ENCODE measurements around the gene WDR72. TPM values are rescaled to one million over a fixed set of nuclear protein-coding genes. Genes with fewer than 3 reads are reported as not detected.

The WDR72 gene
- total RNA-seq, 2 experiments from 2014 or later = not detected

DNA sequence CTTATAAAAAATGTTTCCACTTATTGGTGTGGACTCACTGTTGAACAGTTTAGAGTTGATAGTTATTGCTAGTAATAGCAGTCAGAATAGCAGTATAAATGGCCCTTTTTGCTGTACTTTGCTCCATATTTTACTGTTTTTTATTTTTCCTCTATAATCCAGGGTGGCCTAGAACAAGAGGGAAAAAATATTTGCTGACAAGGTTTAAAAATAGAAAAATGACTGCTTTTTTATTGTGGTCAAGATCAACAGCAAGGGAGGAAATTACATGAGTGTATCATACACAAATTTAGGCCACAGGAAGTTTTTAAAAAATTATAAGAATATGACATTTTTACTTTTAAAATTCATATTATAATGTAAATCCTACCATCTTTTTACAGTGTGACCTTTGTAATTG lies 269.1 kb downstream of the WDR72 start:
- ATAC-seq (no peak), DNase-seq (no peak)
- Mint-ChIP-seq H3K4me3 (no peak overlapping the region), H3K9me3 (peaks cover 3% of the 10 kb centered on the region), H3K4me1 (ENCODE audit: low read depth) (no peaks in the 10 kb centered on the region), H3K36me3 (ENCODE audit: low read depth) (no peaks in the 10 kb centered on the region), H3K27ac (no peak overlapping the region), H3K27me3 (no peaks in the 10 kb centered on the region)
- intact Hi-C loops (cut with micrococcal nuclease) = no loop called here
- CTCF ChIA-PET = no interaction called here
- TF ChIP-seq CTCF (IDR thresholded peaks at IDR 0.05) = no peak
- POLR2A ChIA-PET = no interaction called here

DNA sequence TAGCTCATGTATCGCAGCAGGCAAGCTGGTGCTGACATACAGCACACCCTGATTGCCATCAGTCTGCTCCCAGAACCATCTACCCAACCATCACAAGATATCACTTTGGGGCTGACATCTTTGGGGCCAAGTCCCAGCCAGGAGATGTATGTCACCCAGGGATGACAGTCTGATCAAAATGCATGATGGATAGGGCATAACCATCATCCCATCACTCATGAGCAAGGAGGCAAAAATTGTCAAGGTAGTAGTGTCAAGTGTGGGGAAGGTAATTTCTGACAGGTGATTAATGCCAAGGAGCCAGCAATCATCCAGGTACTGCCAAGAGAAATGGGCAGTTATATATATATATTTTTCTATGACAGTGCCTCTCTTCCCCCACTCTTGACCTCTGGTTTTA lies 277.4 kb downstream of the WDR72 start:
- POLR2A ChIA-PET = no interaction called here
- TF ChIP-seq CTCF (IDR thresholded peaks at IDR 0.05) = no peak
- intact Hi-C loops (cut with micrococcal nuclease) = no loop called here
- Mint-ChIP-seq H3K4me1 (ENCODE audit: low read depth) (no peaks in the 10 kb centered on the region), H3K36me3 (ENCODE audit: low read depth) (no peaks in the 10 kb centered on the region), H3K27ac (no peak overlapping the region), H3K9me3 (no peaks in the 10 kb centered on the region), H3K27me3 (no peaks in the 10 kb centered on the region), H3K4me3 (no peak overlapping the region)
- ATAC-seq (no peak), DNase-seq (no peak)
- CTCF ChIA-PET = no interaction called here

- TF ChIP-seq CTCF (IDR thresholded peaks at IDR 0.05) = no peak
- intact Hi-C loops (cut with micrococcal nuclease) = loop anchor here (10.0 kb wide), 1 partner anchor 57 kb away; no protein-coding TSS in a partner anchor
- POLR2A ChIA-PET = no interaction called here
- H3K4me3 Mint-ChIP-seq = no peak overlapping the region
- CTCF ChIA-PET = no interaction called here
- DNase-seq (no peak), ATAC-seq (no peak)
- no peak overlapping the region for H3K27ac Mint-ChIP-seq
- no peaks in the 10 kb centered on the region for H3K27me3 Mint-ChIP-seq
- H3K36me3 Mint-ChIP-seq (ENCODE audit: low read depth) = no peaks in the 10 kb centered on the region
- H3K9me3 Mint-ChIP-seq = no peaks in the 10 kb centered on the region
- H3K4me1 Mint-ChIP-seq (ENCODE audit: low read depth) = no peaks in the 10 kb centered on the region
These were observed 281.3 kb downstream of the WDR72 start for GRCh38 chr15:53477981-53478766.

DNA sequence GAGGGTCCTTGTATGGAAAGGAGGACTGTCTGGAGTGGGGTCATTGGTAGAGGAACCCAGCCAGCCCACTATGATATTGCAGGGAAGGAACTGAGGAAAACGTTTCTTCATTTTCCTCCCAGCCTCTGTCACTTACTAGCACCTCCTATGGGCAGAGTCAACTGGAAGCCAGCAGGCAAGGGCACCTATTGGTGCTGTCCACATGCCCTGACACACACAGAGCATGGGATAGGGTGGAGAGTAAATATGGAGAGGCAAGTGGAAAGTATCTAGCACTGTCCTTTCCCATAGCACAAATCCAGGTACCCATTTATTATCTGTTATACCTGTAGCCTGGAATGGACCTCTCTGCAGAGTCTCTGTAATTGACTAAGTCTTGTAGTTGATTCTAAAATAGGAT lies 285.6 kb downstream of the WDR72 start:
- peaks cover 7% of the 10 kb centered on the region for H3K9me3 Mint-ChIP-seq
- CTCF ChIA-PET = no interaction called here

More for the DNA sequence above, 285.6 kb downstream of the WDR72 start:
- ATAC-seq (no peak), DNase-seq (no peak)
- intact Hi-C loops (cut with micrococcal nuclease) = loop anchor here (10.0 kb wide), 1 partner anchor 61 kb away; no protein-coding TSS in a partner anchor
- Mint-ChIP-seq H3K27ac (no peak overlapping the region), H3K36me3 (ENCODE audit: low read depth) (no peaks in the 10 kb centered on the region), H3K4me3 (no peak overlapping the region), H3K4me1 (ENCODE audit: low read depth) (no peaks in the 10 kb centered on the region), H3K27me3 (no peaks in the 10 kb centered on the region)
- no peak for TF ChIP-seq CTCF (IDR thresholded peaks at IDR 0.05)
- POLR2A ChIA-PET = no interaction called here

Data from activated CD8-positive, alpha-beta T cell treated with anti-CD3 and anti-CD28 coated beads for 36 hours (primary cell).